AML-193 (cell line): ENCODE results near the gene TUBGCP6.

Source experiments
- DNase-seq, 2 experiments: peaks; one replicate each; lab custom pipeline; 2025; lab: John Stamatoyannopoulos, UW

The TUBGCP6 gene, protein sequence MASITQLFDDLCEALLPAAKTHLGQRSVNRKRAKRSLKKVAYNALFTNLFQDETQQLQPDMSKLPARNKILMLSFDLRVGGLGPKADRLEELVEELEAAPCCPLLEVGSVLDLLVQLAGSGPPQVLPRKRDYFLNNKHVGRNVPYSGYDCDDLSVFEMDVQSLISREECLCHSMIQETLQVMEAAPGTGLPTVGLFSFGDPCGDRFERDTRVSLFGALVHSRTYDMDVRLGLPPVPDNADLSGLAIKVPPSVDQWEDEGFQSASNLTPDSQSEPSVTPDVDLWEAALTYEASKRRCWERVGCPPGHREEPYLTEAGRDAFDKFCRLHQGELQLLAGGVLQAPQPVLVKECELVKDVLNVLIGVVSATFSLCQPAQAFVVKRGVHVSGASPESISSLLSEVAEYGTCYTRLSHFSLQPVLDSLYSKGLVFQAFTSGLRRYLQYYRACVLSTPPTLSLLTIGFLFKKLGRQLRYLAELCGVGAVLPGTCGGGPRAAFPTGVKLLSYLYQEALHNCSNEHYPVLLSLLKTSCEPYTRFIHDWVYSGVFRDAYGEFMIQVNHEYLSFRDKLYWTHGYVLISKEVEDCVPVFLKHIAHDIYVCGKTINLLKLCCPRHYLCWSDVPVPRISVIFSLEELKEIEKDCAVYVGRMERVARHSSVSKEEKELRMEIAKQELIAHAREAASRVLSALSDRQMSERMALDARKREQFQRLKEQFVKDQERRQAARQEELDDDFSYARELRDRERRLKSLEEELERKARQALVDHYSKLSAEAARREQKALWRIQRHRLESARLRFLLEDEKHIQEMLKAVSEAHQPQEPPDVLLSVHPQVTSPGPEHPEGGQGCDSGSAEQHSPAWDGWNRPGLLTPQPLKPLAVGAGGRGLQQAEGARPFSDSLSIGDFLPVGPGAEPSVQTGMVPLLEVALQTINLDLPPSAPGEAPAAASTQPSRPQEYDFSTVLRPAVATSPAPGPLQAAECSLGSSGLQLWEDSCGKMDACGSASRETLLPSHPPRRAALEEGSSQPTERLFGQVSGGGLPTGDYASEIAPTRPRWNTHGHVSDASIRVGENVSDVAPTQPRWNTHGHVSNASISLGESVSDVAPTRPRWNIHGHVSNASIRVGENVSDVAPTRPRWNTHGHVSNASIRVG (N-terminal part only)

DNA sequence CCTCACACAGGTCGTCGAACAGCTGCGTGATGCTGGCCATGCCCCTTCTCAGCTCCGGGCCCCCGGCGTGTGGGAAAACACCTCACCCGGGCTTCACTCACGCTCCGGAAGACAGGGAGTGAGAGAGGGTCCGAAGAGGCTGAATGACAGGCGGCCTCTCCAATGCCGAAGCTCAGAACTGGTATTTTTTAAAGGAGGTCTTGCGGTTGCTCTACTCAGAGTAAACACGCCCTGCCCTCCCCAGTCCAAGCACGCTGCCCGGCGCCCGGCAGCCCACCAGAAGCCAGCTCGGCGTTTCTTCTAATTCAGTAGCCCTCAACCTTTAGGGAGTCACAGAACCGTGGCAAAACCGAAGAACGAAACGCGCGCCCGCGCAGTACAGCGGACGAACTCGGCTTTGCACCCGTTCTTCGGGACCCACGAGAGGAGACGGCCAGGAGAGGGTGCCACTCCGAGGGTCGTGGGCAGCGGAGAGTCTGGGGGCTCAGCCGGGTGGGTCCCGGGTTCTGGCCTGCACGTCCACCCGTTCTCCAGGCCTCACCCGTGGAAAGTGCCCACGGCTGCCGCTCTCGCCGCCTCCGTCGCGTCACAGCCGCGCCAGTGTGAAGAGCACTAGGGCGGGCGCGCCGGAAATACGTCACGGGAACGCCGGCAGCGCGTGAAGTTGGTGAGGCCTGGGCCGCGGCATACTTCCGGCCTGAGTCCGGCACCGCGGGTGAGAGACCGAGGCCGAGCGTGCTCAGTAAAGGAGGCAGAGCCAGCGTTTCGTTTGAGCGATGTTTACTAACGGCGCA is at the start of gene TUBGCP6:
TSS of gene TUBGCP6 (minus strand) at position 604 of the 794 bp plus-strand sequence. CDS start at position 40, 564 bp downstream.
- DNase-seq = peak; percentile 73 to 74

DNA sequence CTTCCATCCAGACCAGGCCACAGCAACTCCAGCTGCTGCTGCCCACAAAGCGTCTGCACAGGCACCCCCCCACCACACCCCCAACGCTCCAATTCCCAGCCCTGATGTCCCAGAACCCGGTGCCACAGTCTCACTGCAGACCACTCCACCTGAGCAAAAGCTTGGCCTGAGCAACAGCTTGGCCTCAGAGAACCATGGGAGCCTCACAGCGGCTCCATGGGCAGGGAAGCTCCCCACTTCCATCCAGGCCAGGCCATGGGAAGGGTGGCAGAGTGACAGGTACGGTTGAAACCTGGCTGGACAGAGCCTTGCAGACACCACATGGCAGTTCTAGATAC is 49.5 kb upstream of the TUBGCP6 start:
- no peak for DNase-seq

DNA sequence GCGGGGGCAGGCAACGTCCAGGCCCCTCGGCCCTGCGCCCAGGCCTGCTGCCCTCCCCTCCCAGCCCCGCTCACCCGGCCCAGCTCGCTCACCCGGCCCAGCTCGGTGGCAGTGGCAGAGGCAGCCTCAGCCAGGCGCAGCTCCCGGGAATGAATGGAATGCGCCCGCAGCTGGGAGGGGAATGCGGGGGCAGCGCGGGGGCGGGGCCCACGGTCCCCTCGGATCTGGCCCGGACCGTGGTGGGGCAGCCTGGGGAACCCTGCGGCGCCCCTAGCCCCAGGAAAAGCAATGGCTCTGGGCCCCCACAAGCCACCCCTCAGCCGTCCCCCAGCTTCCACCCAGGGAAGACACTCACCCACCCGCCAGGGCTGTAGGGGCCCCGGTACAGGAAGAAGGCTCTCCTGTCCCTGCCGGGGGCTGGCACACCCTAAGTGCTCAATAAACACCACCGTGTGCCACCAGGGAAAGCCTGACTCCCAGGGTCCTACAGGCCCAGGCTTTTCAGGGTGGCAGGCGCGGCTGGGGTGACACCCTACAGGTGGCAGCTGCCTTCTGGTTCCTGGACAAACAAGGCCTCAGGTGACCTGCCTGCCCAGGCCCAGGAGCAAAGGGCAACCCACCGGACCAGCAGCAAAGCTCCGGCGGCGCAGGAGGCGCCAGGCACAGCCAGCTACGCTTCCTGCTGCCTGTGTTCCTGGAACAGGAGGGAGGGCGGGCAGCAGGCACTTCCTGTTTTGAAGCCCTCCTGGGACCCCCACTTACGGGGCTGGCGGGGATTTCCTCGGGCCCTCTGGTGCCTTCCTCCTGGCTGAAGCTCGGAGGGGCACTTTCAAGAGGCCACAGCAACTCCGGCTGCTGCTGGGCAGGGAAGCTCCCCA is 48.9 kb upstream of the TUBGCP6 start:
- no peak for DNase-seq

DNA sequence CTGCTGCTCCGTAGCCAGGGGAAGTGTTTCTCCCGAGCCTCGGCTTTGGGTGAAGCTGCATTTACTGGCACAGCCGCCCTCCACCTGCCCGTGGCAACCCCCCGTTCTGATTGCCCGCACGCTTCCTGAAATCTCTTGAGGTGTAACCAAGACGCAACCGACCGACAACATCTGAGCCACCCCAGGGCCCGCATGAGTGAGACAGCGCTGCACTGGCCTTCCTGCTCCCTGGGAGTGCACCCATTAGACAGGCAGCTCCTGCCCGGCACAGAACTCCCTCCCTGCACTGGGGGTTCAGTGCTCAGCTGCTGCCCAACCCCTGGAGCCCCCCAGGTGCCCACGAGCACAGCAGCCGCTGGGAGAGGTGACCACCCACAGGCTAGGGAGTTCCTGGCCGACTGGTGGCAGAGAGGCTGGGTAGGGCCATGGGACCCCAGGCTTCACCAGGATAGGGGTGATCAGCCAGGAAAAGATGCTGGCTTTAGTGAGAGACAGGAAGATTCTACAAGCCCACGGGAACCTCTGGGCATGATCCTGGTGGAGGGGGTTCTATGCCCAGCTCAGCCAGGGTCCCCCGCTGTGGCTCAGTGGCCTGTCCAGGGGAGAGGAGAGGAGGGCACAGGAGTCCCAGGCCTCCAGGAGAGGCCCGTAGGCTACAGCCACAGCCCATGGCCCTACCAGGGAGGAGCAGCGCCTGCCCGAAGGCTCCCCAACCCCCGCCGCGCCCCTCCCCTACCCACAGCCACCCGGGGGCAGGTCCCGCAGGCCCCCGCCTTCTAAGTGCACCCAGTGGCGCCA is 48.0 kb upstream of the TUBGCP6 start:
- DNase-seq = no peak

DNA sequence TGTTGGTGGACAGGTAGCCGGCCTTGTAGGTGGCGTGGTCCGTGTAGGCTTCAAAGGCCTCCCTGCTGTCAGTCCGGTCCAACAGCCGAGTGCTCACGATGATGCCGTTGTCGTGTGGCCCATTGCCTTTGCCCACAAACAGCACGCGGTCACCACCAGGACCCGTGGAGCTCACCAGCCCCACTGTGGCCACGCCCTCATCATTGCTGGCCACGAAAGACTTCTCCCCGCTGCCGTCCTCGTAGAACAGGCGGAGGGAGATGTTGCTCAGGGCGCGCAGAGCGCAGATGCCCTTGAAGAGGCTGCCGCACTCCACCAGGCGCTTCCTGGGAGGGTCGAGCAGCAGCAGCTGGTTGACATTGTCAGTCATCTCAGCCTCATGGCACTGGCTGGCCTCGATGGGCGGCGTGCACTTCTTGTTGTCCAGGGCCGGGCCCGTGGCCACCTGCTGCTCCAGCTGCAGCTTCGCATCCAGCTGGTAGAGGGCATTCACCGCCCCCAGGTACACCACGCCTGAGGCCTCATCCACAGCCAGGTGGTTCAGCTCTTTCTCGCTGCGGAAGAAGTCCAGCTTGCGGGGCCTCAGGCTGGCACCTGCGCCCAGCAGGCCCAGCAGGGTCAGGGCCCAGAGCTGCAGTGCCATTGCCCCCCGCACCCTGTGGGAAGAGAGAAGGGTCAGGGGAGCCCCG is 45.3 kb upstream of the TUBGCP6 start:
- no peak for DNase-seq

DNA sequence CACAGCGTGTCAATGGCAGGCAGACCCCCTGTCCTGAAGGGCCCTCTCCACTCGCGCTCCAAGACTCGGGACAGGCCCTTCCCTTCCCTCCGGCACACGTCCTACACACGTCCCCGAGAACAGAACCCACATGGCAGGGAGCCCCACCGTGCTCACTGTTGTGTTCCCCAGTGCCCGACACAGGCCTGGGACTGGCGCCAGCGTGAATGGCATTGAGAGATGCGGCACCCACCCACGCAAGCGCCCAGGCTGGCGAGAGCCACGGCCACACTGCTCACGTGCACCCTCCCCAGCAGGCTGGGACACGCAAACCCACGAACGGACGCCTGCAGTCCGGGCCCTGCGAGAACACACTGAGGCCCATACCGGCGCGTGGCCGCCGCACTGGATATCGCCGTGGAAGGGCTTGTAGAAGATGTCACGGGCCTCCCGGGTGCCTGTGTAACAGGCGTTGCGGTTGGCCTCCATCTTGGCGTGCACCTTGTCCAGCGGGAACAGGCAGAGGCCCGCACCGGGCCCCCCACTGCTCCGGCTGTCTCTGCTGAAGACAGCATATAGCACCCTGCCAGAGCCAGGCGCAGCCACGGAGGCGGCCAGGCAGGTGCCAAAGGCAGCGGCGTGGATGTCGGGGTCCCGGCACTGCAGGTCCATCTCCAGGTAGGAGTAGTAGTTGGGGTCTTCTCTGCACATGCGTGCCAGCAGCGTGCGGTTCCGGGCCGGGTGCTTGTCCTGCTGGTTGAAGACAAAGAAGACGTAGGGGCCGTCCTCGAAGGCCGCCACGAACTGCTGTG is 44.5 kb upstream of the TUBGCP6 start:
- DNase-seq = no peak

DNA sequence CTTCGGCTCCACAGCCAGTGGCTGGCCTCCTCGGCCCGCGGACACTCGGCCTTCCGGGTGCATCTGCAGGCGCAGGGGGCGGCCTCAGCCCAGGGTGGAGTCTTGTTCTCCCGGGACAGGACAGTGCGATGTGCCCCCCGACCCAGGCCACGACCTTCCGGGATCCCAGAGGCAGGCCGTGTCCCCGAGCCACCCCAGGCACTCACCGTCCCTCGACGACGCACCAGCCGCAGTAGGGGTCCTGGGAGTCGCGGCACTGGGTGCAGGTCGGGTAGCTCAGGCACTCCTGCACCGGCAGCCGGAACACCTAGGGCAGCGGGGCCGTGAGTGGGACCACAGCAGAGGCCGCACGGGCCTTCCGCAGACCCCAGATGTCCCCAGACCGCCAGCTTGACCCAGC is 42.9 kb upstream of the TUBGCP6 start:
- DNase-seq = no peak

DNA sequence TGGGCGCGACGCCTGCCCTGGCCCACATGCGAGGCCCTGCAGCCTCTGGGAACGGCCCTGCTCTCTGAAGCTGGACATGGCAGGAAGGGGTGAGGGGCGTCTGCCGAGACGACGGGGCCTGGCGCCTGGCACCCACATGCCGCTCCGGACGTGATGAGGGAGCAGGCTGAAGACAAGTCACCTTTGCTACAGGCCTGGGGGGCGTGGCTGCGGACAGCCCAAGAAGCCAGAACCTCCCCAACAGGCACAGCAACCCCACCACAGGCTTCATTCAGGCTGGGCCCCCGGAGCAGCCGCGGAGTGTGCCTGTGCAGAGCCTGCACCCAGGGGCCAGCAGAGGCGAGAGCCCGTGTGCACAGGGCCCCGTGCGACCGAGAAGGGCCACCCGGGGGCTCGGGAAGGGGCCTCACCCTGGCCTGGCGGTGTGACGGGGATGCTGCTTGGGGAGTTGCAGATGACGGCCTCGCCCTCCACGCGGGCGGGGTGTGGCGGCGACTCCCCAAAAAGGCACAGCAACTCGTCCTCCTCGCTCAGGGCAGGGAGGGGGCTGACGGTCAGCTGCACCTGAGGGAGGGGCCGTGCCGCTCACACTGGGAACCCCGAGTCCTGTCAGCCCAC is 42.0 kb upstream of the TUBGCP6 start:
- no peak for DNase-seq

DNA sequence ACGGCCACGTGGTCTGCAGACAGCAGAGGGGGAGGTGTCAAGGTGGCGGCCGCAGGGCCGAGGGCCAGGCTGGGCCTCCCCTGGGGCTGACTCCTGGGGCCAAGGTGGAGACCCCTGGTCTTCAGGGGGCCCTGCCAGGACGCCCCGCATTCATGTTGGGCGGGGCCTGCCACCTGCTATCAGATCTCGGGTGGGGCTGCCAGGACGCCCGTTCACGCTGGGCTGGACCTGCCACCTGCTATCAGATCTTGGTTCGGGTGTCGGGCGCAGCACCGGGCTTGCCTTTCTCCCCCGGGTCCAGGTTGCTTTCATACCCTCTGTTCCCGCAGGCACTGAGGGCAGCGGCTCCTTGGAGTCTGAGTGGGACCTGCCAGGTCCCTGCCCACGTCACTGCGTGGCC is 41.5 kb upstream of the TUBGCP6 start:
- DNase-seq = no peak

DNA sequence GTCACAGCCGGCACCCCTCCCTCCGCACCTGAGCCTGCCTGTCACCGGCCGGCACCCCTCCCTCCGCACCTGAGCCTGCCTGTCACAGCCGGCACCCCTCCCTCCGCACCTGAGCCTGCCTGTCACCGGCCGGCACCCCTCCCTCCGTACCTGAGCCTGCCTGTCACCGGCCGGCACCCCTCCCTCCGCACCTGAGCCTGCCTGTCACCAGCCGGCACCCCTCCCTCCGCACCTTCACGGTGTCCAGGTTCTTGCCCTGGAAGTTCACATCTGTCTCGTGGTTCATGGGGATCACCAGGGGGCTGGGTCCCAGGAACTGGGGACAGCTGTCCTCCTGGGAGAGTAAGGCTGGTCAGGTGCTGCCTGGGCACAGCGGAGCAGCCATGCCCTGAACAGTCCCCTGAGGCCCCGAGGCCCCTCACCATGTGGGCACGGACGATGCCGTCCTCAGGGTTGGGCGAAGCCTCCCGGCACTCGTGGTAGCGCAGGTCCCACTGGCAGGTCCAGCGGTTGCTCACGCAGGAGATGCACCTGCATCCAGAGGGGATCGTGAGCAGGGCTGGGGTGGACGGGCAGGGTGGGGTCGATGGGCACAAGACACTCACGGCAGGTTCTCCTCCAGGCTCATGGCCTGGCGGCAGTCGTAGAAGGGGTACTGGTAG is 40.9 kb upstream of the TUBGCP6 start:
- DNase-seq = no peak

DNA sequence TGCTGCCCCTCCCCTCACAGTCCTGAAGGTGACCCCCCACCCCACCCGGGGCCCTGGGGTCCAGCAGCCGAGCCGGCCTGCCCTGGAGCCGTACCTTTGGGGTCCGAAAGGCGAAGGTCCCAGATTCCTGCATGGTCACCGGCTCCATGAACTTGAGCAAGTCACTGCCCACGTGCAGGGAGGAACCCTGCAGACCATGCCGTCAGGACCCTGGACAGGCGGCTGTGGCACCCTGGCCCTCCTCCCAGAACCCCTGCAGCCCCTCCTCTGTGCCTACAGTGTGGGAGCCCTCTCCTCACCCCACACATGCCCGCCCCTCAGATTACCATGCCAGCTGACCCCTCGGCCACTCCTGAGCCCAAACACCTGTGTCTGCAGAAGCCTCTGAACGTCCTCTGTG is 39.7 kb upstream of the TUBGCP6 start:
- no peak for DNase-seq

DNA sequence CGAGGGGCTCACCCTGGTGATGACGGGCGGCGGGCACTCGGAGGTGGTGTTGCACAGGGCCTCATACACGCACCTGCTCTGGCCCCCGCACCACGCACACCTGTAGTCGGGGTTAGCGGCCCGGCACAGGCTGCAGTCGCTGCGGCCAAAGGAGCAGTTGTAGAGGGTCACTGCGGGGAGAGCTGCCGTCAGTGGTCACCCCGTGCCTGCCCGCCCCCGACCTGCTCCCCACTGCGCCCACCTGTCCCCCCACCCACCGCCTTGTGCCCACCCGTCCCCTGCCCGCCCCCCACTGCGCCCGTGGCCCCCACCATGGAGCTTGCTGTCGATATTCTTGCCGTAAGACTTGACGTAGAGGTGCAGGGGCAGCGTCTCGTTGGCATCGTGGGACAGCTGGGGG is 39.0 kb upstream of the TUBGCP6 start:
- DNase-seq = no peak

DNA sequence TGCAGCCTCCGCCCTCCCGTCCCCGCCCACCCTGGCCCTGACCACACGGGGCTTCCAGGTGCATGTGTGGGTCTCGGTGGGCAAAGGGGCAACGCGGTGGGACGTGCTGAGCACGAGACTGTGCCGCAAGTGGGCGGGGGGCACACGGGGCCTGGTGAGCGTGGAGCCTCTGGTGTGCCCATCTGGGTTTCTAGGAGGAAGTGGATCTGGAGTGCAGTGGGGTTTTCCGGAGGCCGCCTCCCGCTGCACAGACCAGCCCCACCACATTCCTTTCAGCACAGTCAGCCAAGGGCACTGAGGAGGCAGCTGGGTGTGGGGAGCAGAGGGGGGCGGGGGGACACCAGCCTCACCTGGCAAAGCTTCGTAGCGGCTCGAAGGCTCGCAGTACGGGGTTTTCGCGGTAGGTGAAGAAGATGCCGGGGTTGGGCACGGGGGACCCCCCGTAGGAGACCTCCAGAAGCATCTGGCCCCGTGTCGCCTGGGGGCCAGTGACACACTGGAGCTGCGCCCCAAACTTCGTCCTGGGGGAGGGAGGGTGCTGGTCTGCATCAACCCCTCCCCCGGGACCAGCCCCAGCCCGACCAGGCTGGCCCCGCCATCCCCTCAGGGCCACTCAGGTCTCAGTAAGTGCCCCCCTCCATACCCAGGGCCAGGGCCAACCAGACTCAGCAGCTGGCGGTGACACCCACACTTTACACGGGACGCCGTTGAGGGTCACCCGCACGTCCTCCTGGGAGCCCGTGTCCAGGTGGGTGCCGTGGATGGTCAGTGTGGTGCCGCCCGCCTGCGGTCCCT is 37.7 kb upstream of the TUBGCP6 start:
- DNase-seq = no peak

DNA sequence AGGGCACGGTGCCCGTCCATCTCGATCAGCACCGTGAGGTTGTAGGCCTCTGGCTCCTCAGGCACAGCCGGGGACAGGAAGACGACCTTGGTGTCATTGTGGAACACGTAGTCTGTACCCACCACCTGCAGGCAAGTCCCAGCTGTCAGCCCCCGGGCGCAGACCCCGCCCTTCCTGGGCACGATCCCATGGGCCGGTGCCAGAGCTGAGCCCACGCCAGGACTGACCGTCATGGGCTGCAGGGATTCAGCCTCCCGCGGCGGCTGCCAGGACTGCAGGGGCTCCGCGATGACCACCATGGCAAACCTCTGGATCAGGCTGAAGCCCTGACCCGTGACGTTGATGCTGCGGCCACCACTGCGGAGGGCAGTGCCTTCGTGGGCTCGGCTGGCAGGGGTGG is 37.1 kb upstream of the TUBGCP6 start:
- DNase-seq = no peak

DNA sequence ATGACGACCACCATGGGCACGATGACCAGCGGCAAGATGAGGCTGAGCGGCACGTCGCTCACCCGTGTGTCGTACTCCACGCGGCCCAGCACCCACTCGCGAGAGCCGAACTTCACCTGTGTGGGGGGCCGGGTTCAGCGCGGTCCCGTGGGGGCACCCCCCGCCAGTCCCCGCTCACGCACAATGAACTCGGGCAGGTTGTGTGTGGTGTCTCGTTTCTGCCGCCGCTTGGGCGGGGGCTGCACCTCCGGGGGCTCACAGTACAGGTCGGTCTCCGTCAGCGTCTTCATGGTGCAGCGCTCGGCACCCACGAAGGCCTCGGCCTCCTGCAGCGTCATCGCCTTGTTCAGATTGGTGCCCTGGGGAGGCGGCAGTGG is 36.5 kb upstream of the TUBGCP6 start:
- no peak for DNase-seq

DNA sequence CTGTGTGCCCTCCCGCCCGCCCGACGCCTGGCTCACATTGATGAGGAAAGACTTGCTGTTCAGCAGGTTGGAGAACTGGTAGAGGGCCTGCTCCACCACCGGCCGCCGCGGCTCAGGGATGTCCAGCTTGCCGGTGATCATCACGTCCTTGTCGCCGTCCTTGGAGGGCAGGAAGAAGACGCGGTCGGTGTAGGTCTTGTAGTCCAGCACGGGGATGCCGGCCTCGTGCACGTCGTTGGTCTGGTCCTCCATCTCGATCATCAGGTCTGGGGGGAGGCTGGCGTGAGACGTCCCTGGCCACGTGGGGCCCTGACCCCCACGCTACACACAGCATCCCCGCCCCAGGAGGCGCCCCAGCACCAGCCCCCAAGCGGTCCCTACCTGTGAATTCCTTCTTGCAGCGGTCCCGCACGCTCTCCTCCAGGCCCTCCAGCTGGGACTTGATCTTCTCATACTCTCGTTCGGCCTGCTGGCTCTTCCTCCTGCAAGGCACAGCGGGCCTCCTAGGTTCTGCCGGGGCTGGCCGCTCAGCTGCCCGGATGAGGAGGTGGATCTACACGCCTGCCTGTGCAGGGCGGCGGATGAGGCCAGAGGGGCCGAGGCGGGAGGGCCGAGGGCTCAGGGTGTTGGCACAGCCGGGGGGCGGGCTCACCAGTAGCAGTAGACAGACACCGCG is 36.0 kb upstream of the TUBGCP6 start:
- no peak for DNase-seq
